HCT116 (cell line): ENCODE results near the gene MAP3K4.

Source experiments
- CEBPB ChIP-seq: IDR thresholded peaks from 2 replicates; pipeline ENCODE4 v1.6.1; 2012; ENCODE audit warnings: low read depth
- EZH2 ChIP-seq: fragments of 200-600 bp; sonication (generic); IDR thresholded peaks from 2 replicates; pipeline ENCODE4 v1.6.1; 2017; ENCODE audit warnings: antibody characterized with exemption, mixed run types
- JUND ChIP-seq: IDR thresholded peaks from 2 replicates; pipeline ENCODE4 v1.6.1; 2012
- POLR2A ChIP-seq: IDR thresholded peaks from 2 replicates; pipeline ENCODE4 v1.7.0; 2011; ENCODE audit warnings: borderline replicate concordance; ENCODE audit not compliant: insufficient read depth, insufficient read length; ENCODE audit errors: extremely low read depth
- SP1 ChIP-seq: IDR thresholded peaks from 2 replicates; pipeline ENCODE4 v1.6.1; 2012; ENCODE audit warnings: low read depth
- YY1 ChIP-seq: IDR thresholded peaks from 2 replicates; pipeline ENCODE4 v1.6.1; 2011; ENCODE audit warnings: low read length, low read depth, moderate library complexity, mild to moderate bottlenecking; ENCODE audit not compliant: insufficient replicate concordance; ENCODE audit errors: extremely low read depth
- TF ChIP-seq, protein P1 (sequence below), 3 experiments: fragments of 200-600 bp in 1 of 3; sonication (generic) in 1 of 3; IDR thresholded peaks in 2 of 3; conservative IDR thresholded peaks in 1 of 3; 2 replicates each; pipeline ENCODE4 v1.5.1; 2012 to 2017; ENCODE audit warnings: low read depth in 2 of 3, low read length in 2 of 3, antibody characterized with exemption in 1 of 3, borderline replicate concordance in 1 of 3, control low read depth in 1 of 3, mild to moderate bottlenecking in 1 of 3, mixed read lengths in 1 of 3, mixed run types in 1 of 3, moderate library complexity in 1 of 3; ENCODE audit not compliant: insufficient read depth in 1 of 3
- TF ChIP-seq, protein P2 (sequence below): IDR thresholded peaks from 2 replicates; pipeline ENCODE4 v1.6.1; 2012
- TF ChIP-seq, protein P3 (sequence below): IDR thresholded peaks from 2 replicates; pipeline ENCODE4 v1.6.1; 2012; ENCODE audit warnings: low read depth

DNA sequence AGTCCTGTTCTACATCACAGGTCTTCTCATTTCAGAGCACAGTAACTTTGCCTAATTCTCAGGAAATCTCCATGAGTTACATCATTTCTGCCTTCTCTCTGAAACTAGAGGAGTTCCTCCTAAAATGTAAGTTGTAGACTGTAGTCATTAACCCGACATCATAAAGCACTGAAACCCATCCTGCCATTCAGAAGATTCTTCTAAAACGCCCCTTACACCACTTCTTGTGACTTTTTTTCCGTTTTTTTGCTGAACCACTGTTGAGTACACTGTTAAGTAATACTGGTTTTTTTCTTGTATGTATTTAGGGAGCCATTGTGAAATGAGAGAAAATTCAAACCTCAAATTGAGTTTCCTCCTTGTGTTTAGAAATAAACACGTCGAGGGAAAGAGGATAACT lies 117.3 kb downstream of the MAP3K4 start:
- TF ChIP-seq POLR2A (no peak), EZH2 (no peak), JUND (no peak), YY1 (no peak), CEBPB (no peak), SP1 (no peak)
- TF ChIP-seq, protein P1, sequence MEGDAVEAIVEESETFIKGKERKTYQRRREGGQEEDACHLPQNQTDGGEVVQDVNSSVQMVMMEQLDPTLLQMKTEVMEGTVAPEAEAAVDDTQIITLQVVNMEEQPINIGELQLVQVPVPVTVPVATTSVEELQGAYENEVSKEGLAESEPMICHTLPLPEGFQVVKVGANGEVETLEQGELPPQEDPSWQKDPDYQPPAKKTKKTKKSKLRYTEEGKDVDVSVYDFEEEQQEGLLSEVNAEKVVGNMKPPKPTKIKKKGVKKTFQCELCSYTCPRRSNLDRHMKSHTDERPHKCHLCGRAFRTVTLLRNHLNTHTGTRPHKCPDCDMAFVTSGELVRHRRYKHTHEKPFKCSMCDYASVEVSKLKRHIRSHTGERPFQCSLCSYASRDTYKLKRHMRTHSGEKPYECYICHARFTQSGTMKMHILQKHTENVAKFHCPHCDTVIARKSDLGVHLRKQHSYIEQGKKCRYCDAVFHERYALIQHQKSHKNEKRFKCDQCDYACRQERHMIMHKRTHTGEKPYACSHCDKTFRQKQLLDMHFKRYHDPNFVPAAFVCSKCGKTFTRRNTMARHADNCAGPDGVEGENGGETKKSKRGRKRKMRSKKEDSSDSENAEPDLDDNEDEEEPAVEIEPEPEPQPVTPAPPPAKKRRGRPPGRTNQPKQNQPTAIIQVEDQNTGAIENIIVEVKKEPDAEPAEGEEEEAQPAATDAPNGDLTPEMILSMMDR (IDR thresholded peaks at IDR 0.05 in 2 of 3, conservative IDR thresholded peaks at IDR 0.05 in 1 of 3; ENCODE audit: borderline replicate concordance in 1 of 3, insufficient read depth in 1 of 3, low read depth in 2 of 3, low read length in 2 of 3), result no peak
- TF ChIP-seq, protein P2, sequence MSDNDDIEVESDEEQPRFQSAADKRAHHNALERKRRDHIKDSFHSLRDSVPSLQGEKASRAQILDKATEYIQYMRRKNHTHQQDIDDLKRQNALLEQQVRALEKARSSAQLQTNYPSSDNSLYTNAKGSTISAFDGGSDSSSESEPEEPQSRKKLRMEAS, result no peak
- TF ChIP-seq, protein P3, sequence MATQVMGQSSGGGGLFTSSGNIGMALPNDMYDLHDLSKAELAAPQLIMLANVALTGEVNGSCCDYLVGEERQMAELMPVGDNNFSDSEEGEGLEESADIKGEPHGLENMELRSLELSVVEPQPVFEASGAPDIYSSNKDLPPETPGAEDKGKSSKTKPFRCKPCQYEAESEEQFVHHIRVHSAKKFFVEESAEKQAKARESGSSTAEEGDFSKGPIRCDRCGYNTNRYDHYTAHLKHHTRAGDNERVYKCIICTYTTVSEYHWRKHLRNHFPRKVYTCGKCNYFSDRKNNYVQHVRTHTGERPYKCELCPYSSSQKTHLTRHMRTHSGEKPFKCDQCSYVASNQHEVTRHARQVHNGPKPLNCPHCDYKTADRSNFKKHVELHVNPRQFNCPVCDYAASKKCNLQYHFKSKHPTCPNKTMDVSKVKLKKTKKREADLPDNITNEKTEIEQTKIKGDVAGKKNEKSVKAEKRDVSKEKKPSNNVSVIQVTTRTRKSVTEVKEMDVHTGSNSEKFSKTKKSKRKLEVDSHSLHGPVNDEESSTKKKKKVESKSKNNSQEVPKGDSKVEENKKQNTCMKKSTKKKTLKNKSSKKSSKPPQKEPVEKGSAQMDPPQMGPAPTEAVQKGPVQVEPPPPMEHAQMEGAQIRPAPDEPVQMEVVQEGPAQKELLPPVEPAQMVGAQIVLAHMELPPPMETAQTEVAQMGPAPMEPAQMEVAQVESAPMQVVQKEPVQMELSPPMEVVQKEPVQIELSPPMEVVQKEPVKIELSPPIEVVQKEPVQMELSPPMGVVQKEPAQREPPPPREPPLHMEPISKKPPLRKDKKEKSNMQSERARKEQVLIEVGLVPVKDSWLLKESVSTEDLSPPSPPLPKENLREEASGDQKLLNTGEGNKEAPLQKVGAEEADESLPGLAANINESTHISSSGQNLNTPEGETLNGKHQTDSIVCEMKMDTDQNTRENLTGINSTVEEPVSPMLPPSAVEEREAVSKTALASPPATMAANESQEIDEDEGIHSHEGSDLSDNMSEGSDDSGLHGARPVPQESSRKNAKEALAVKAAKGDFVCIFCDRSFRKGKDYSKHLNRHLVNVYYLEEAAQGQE, result no peak
